ENCODE data around the gene SEL1L.

- TF ChIP-seq ZNF23 (tag by site-specific recombination; IDR thresholded peaks at IDR 0.05; ENCODE audit: borderline replicate concordance) (no peak), SCRT2 (tag by site-specific recombination; IDR thresholded peaks at IDR 0.05) (no peak), BCL11B (tag by site-specific recombination; IDR thresholded peaks at IDR 0.05; ENCODE audit: low read depth) (no peak), ZNF138 (tag by site-specific recombination; IDR thresholded peaks at IDR 0.05; ENCODE audit: borderline replicate concordance) (no peak), ZNF37A (tag by site-specific recombination; IDR thresholded peaks at IDR 0.05) (no peak), YY1 (tag by site-specific recombination; IDR thresholded peaks at IDR 0.05) (no peak), ZNF302 (tag by site-specific recombination; IDR thresholded peaks at IDR 0.05; ENCODE audit: low read depth) (no peak), ZNF639 (tag by site-specific recombination; IDR thresholded peaks at IDR 0.05) (no peak)
- TF ChIP-seq, protein P1, sequence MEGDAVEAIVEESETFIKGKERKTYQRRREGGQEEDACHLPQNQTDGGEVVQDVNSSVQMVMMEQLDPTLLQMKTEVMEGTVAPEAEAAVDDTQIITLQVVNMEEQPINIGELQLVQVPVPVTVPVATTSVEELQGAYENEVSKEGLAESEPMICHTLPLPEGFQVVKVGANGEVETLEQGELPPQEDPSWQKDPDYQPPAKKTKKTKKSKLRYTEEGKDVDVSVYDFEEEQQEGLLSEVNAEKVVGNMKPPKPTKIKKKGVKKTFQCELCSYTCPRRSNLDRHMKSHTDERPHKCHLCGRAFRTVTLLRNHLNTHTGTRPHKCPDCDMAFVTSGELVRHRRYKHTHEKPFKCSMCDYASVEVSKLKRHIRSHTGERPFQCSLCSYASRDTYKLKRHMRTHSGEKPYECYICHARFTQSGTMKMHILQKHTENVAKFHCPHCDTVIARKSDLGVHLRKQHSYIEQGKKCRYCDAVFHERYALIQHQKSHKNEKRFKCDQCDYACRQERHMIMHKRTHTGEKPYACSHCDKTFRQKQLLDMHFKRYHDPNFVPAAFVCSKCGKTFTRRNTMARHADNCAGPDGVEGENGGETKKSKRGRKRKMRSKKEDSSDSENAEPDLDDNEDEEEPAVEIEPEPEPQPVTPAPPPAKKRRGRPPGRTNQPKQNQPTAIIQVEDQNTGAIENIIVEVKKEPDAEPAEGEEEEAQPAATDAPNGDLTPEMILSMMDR (tag by site-specific recombination; IDR thresholded peaks at IDR 0.05) = no peak
Observed at GRCh38 chr14:81484120-81484519, 49.5 kb downstream of the SEL1L start.

Measured in HEK293 (cell line).